Caco-2 (cell line): ENCODE measurements around the gene KNDC1. TPM values are rescaled to one million over a fixed set of nuclear protein-coding genes. Genes with fewer than 3 reads are reported as not detected.

Experiments
- BruUV-seq: library from RNA; stranded (reverse); fragments of 400-500 nt; replicated peaks from 2 replicates; lab custom pipeline; 2021; lab: Mats Ljungman, UMichigan
- CTCF ChIA-PET: fragments of 300-600 bp; sonication (Branson Sonifier 250); formaldehyde crosslinking; loops from one replicate; lab custom pipeline; 2022; ENCODE audit warnings: antibody characterized with exemption; lab: Charles Lee
- POLR2A ChIA-PET: fragments of 300-600 bp; sonication (Branson Sonifier 250); formaldehyde crosslinking; loops from one replicate; lab custom pipeline; 2022; ENCODE audit warnings: antibody characterized with exemption; lab: Charles Lee
- DNase-seq, 2 experiments: peaks; one replicate each; pipeline versions ENCODE4 v3.0.0 to v3.0.0-alpha.2; 2020 to 2022
- H3K27me3 ChIP-seq: replicated peaks from 2 replicates; pipeline ENCODE4 v1.6.0; 2011; ENCODE audit warnings: low read length; ENCODE audit not compliant: control insufficient read depth, insufficient read depth
- H3K36me3 ChIP-seq: 2 replicates; pipeline ENCODE4 v1.5.1; 2011; ENCODE audit warnings: low read length; ENCODE audit not compliant: control insufficient read depth, insufficient read depth
- H3K4me1 ChIP-seq: fragments of 250-450 bp; sonication (Bioruptor Pico); 2 replicates; pipeline ENCODE4 v1.5.1; 2020; ENCODE audit warnings: mild to moderate bottlenecking
- H3K4me3 ChIP-seq: 2 replicates; pipeline ENCODE4 v1.5.1; 2011; ENCODE audit warnings: low read depth, mild to moderate bottlenecking, control low read depth, low read length
- H3K9me3 ChIP-seq: fragments of 250-450 bp; sonication (Bioruptor Pico); 2 replicates; pipeline ENCODE4 v1.5.1; 2020; ENCODE audit warnings: mild to moderate bottlenecking, moderate library complexity
- H3K27ac Mint-ChIP-seq: one replicate; pipeline ENCODE4 v1.8.0; 2022; ENCODE audit warnings: mixed read lengths; ENCODE audit not compliant: unreplicated experiment
- H3K27me3 Mint-ChIP-seq: one replicate; pipeline ENCODE4 v1.8.0; 2022; ENCODE audit warnings: mixed read lengths; ENCODE audit not compliant: insufficient read depth, unreplicated experiment
- H3K36me3 Mint-ChIP-seq: one replicate; pipeline ENCODE4 v1.8.0; 2022; ENCODE audit warnings: mild to moderate bottlenecking, mixed read lengths; ENCODE audit not compliant: insufficient read depth, unreplicated experiment
- H3K4me1 Mint-ChIP-seq: one replicate; pipeline ENCODE4 v1.8.0; 2022; ENCODE audit warnings: low read depth, mixed read lengths; ENCODE audit not compliant: unreplicated experiment
- H3K4me3 Mint-ChIP-seq: one replicate; pipeline ENCODE4 v1.8.0; 2022; ENCODE audit warnings: mild to moderate bottlenecking, moderate library complexity, mixed read lengths; ENCODE audit not compliant: unreplicated experiment
- H3K9me3 Mint-ChIP-seq: one replicate; pipeline ENCODE4 v1.8.0; 2022; ENCODE audit warnings: mixed read lengths; ENCODE audit not compliant: unreplicated experiment
- CTCF ChIP-seq, 2 experiments: fragments of 200-600 bp in 1 of 2; IDR thresholded peaks; 1 replicate in 1 of 2; 2 replicates in 1 of 2; pipeline versions ENCODE4 v1.5.1 to v1.8.0; 2011 to 2022; ENCODE audit warnings: antibody characterized with exemption in 1 of 2, control low read depth in 1 of 2, inconsistent platforms in 1 of 2, low read depth in 1 of 2, low read length in 1 of 2, mild to moderate bottlenecking in 1 of 2, moderate library complexity in 1 of 2; ENCODE audit not compliant: insufficient read depth in 1 of 2, severe bottlenecking in 1 of 2, unreplicated experiment in 1 of 2
- intact Hi-C: fragments of 100-400 bp; cut with micrococcal nuclease; formaldehyde crosslinking; loops from one replicate; pipeline ENCODE4 v1.10.0; 2022; ENCODE audit not compliant: unreplicated experiment
- total RNA-seq: library from RNA; stranded (reverse); gene quantifications from 2 replicates; pipeline ENCODE4 v1.2.3, GENCODE V29; 2022

KNDC1 gene
- total RNA-seq, 1 experiment from 2014 or later = 3.2 TPM

GRCh38 chr10:133200621-133201031, 40.6 kb downstream of the KNDC1 start:
- Histone ChIP-seq H3K27me3 (0 out of 2 replicates have a peak, but pooled peaks cover 1% of the 10 kb centered on the region), H3K9me3 (no peaks in the 10 kb centered on the region), H3K4me3 (no peak overlapping the region), H3K36me3 (no peaks in the 10 kb centered on the region), H3K4me1 (no peaks in the 10 kb centered on the region)
- Mint-ChIP-seq H3K27me3 (peaks cover 8% of the 10 kb centered on the region), H3K4me1 (no peaks in the 10 kb centered on the region), H3K4me3 (no peak overlapping the region), H3K9me3 (no peaks in the 10 kb centered on the region), H3K36me3 (no peaks in the 10 kb centered on the region), H3K27ac (no peak overlapping the region)
- BruUV-seq = no TSS peak
- intact Hi-C loops = no loop called here
- POLR2A ChIA-PET = no interaction called here
- no peak for DNase-seq
- no peak for TF ChIP-seq CTCF (IDR thresholded peaks at IDR 0.05; ENCODE audit: insufficient read depth in 1 of 2, low read depth in 1 of 2, low read length in 1 of 2, severe bottlenecking in 1 of 2, unreplicated experiment in 1 of 2)
- CTCF ChIA-PET = no interaction called here

GRCh38 chr10:133201151-133201947, 41.3 kb downstream of the KNDC1 start:
- no TSS peak for BruUV-seq
- no peak for TF ChIP-seq CTCF (IDR thresholded peaks at IDR 0.05; ENCODE audit: insufficient read depth in 1 of 2, low read depth in 1 of 2, low read length in 1 of 2, severe bottlenecking in 1 of 2, unreplicated experiment in 1 of 2)
- POLR2A ChIA-PET = no interaction called here
- Mint-ChIP-seq H3K9me3 (no peaks in the 10 kb centered on the region), H3K27ac (no peak overlapping the region), H3K27me3 (peaks cover 5% of the 10 kb centered on the region), H3K36me3 (no peaks in the 10 kb centered on the region), H3K4me1 (no peaks in the 10 kb centered on the region), H3K4me3 (no peak overlapping the region)
- H3K36me3 ChIP-seq = no peaks in the 10 kb centered on the region
- no peaks in the 10 kb centered on the region for H3K4me1 ChIP-seq
- CTCF ChIA-PET = no interaction called here
- intact Hi-C loops = no loop called here
- no peaks in the 10 kb centered on the region for H3K9me3 ChIP-seq
- H3K27me3 ChIP-seq = 0 out of 2 replicates have a peak, but pooled peaks cover 1% of the 10 kb centered on the region
- DNase-seq = no peak
- H3K4me3 ChIP-seq = no peak overlapping the region

- Mint-ChIP-seq H3K4me3 (no peak overlapping the region), H3K36me3 (no peaks in the 10 kb centered on the region), H3K27ac (no peak overlapping the region), H3K4me1 (no peaks in the 10 kb centered on the region), H3K27me3 (peaks cover 4% of the 10 kb centered on the region), H3K9me3 (no peaks in the 10 kb centered on the region)
- Histone ChIP-seq H3K4me1 (no peaks in the 10 kb centered on the region), H3K9me3 (no peaks in the 10 kb centered on the region), H3K4me3 (no peak overlapping the region), H3K27me3 (0 out of 2 replicates have a peak, but pooled peaks cover 1% of the 10 kb centered on the region), H3K36me3 (no peaks in the 10 kb centered on the region)
- DNase-seq = no peak
- POLR2A ChIA-PET = no interaction called here
- intact Hi-C loops = no loop called here
- CTCF ChIA-PET = interaction anchor here (0.5 kb wide), 1 partner anchor 109 kb away, joined by 4 read pairs; no protein-coding TSS in a partner anchor
- no TSS peak for BruUV-seq
- no peak for TF ChIP-seq CTCF (IDR thresholded peaks at IDR 0.05; ENCODE audit: insufficient read depth in 1 of 2, low read depth in 1 of 2, low read length in 1 of 2, severe bottlenecking in 1 of 2, unreplicated experiment in 1 of 2)
Observed at GRCh38 chr10:133201948-133202725, 42.1 kb downstream of the KNDC1 start.
